Measurements from ENCODE around the gene MALT1. TPM values are rescaled to one million over a fixed set of nuclear protein-coding genes. Genes with fewer than 3 reads are reported as not detected.
"Not testable (repeated sequence)": the region's sequence is repeated elsewhere in the genome, so short reads cannot be mapped to it uniquely, and the experiment has no call there.

Gene MALT1
- total RNA-seq, 1 donor from 2014 or later = 14.5 TPM

DNA sequence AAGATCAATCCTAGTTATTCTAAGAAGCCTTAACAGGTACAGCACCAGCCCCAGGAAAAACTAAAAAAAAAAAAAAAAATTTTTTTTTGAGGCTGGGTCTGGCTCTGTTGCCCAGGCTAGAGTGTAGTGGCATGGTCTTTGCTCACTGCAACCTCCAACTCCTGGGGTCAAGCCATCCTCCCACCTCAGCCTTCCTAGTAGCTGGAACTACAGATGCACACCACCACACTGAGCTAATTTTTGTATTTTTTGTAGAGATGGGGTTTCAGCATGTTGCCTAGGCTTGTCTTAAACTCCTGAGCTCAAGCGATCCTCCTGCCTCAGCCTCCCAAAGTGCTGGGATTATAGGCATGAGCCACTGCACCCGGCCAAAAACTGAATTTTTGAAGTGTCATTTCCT is 32.0 kb upstream of the MALT1 start:
- no peak for DNase-seq (ENCODE audit: low spot score in 2 of 2)
- no peaks in the 10 kb centered on the region for H3K27me3 ChIP-seq
- no peaks in the 10 kb centered on the region for H3K36me3 ChIP-seq
- intact Hi-C loops (cut with DNase I) = no loop called here
- no peaks in the 10 kb centered on the region for H3K9me3 ChIP-seq
- no peaks in the 10 kb centered on the region for H3K4me1 ChIP-seq
- no peak overlapping the region for H3K27ac ChIP-seq
- TF ChIP-seq, protein P1, sequence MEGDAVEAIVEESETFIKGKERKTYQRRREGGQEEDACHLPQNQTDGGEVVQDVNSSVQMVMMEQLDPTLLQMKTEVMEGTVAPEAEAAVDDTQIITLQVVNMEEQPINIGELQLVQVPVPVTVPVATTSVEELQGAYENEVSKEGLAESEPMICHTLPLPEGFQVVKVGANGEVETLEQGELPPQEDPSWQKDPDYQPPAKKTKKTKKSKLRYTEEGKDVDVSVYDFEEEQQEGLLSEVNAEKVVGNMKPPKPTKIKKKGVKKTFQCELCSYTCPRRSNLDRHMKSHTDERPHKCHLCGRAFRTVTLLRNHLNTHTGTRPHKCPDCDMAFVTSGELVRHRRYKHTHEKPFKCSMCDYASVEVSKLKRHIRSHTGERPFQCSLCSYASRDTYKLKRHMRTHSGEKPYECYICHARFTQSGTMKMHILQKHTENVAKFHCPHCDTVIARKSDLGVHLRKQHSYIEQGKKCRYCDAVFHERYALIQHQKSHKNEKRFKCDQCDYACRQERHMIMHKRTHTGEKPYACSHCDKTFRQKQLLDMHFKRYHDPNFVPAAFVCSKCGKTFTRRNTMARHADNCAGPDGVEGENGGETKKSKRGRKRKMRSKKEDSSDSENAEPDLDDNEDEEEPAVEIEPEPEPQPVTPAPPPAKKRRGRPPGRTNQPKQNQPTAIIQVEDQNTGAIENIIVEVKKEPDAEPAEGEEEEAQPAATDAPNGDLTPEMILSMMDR (IDR thresholded peaks at IDR 0.05) = no peak
- H3K4me3 ChIP-seq = no peak overlapping the region

DNA sequence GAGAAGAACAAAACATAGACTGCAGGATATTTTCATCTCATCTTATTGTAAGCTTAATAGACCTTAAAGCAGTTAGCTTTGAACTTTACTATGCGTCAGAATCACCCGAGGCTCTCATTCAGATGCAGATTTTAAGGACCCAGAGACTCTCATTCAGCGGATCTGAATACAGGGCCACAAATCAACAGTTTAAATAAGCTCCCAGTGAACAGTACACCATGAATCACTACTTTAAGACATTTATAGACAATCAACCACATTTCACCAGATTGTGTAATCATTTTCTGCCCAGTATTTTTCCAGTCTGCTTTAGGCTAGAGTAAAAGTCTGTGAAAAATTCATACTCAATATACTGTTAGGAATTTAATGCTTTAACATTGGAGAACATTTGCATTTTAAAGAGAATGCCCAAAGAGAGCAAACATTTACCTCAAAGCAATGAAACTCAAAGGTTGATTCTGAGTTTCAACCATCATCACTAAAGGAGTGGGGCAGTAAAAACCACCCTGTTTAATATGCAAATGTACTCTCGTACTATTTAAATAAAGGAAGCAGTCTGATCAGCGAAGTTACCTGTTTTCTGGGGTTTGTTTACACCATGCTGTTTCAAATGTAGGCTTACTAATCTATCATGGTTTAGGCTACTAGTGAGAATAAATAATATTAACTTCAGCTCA is 31.4 kb upstream of the MALT1 start:
- Histone ChIP-seq H3K4me1 (no peaks in the 10 kb centered on the region), H3K27ac (no peak overlapping the region), H3K9me3 (no peaks in the 10 kb centered on the region), H3K36me3 (no peaks in the 10 kb centered on the region), H3K4me3 (no peak overlapping the region), H3K27me3 (no peaks in the 10 kb centered on the region)
- intact Hi-C loops (cut with DNase I) = no loop called here
- no peak for DNase-seq (ENCODE audit: low spot score in 2 of 2)
- TF ChIP-seq, protein P1 (IDR thresholded peaks at IDR 0.05) = no peak

DNA sequence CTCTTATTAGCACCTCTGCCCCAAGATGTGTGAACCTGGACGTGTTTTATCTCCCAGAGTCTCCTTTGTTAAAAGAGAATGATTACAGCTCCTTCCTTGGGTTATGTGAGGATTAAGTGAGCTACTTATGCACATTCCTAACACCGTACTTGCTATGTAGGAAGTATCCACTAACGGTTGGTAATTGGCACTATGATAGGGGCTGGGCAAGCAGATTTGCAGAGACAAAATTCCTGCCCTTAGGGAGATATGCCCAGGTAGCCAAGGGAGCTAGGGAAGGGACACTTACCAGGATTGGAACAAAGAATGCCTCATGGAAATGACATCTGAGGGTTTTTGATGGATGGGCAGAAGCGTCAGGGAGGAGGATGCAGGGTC is 30.8 kb upstream of the MALT1 start:
- Histone ChIP-seq H3K36me3 (no peaks in the 10 kb centered on the region), H3K27ac (no peak overlapping the region), H3K4me1 (no peaks in the 10 kb centered on the region), H3K9me3 (no peaks in the 10 kb centered on the region), H3K4me3 (no peak overlapping the region), H3K27me3 (no peaks in the 10 kb centered on the region)
- no peak for DNase-seq (ENCODE audit: low spot score in 2 of 2)
- TF ChIP-seq, protein P1 (IDR thresholded peaks at IDR 0.05) = no peak
- intact Hi-C loops (cut with DNase I) = no loop called here

DNA sequence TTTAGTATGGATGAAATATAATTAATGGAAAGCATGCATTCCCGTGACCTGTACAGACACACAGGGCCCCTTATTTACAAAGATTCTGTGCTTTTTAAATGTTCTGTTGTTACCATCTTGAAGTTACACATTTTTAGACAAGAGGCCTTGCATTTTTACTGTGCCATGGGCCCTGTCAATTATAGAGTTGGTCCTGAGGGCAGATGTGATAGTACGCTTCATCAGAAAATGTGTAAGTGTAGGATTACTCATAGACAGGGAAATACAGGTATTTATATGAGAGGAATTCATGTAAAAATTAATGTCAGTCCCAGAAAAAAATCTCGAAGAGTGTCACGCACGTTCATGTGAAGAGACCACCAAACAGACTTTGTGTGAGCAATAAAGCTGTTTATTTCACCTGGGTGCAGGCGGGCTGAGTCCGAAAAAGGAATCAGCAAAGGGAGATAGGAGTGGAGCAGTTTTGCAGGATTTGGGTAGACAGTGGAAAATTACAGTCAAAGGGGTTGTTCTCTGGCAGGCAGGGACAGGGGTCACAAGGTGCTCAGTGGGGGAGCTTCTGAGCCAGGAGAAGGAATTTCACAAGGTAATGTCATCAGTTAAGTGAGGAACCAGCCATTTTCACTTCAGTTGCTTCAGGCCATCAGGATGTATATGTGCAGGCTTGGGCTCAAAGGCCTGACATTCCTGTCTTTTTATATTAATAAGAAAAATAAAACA is 30.2 kb upstream of the MALT1 start:
- Histone ChIP-seq H3K4me1 (no peaks in the 10 kb centered on the region), H3K36me3 (no peaks in the 10 kb centered on the region), H3K9me3 (no peaks in the 10 kb centered on the region), H3K27me3 (no peaks in the 10 kb centered on the region), H3K27ac (no peak overlapping the region), H3K4me3 (no peak overlapping the region)
- DNase-seq (ENCODE audit: low spot score in 2 of 2) = no peak
- TF ChIP-seq, protein P1 (IDR thresholded peaks at IDR 0.05) = no peak
- intact Hi-C loops (cut with DNase I) = no loop called here

DNA sequence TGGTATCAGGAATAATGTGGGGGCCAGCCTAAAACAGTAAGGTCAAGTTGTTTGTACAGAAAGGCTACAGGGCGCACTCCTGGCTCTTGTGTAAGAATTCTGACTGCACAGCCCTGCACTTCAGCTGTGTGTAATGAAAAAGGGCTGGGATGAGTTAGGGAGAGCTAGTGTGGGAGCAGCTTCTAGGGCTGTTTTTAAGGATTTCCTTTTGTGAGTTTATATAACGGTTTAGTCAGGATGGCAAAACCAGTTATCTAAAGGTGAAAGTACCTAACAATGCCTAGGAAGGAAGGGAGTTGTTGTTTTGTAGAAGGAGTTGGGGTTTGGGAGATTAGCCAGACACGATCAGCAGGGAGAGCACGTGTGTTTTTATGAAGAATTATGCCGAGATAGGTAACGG is 27.7 kb upstream of the MALT1 start:
- intact Hi-C loops (cut with DNase I); H3K27me3 ChIP-seq; H3K4me1 ChIP-seq; H3K36me3 ChIP-seq; H3K4me3 ChIP-seq; H3K9me3 ChIP-seq; H3K27ac ChIP-seq; DNase-seq (ENCODE audit: low spot score in 2 of 2): not testable (repeated sequence)

DNA sequence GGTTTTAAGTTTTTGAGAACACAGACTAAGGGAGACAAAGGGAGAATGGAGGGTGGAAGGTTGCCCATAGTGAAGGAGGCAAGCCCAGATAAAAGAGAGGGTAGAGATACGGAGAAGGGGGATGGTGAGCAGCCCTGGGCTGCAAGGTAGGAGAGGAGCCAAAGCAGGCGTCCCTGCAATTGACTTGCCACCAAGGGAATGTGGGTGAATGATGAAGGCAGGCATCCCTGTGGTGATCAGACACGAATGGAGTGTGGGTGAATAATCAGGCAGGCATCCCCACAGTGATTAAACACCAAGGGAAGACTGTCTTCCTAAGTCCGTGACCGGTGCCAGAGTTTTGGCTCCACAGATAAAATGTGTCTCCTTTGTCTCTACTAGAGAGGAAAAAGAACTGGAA is 25.9 kb upstream of the MALT1 start:
- no peaks in the 10 kb centered on the region for H3K36me3 ChIP-seq
- TF ChIP-seq, protein P1 (IDR thresholded peaks at IDR 0.05) = no peak
- H3K9me3 ChIP-seq = no peaks in the 10 kb centered on the region
- no peak overlapping the region for H3K27ac ChIP-seq
- intact Hi-C loops (cut with DNase I) = no loop called here
- no peak for DNase-seq (ENCODE audit: low spot score in 2 of 2)
- H3K27me3 ChIP-seq = no peaks in the 10 kb centered on the region
- no peak overlapping the region for H3K4me3 ChIP-seq
- H3K4me1 ChIP-seq = no peaks in the 10 kb centered on the region
